Right lobe of liver (tissue), 4 donors: Measurements from ENCODE around the gene CACNA1S.

Experiments used
- POLR2A ChIP-seq: fragments of 450-650 bp; IDR thresholded peaks from one replicate; pipeline ENCODE4 v1.6.1; 2017; ENCODE audit warnings: antibody characterized with exemption, mild to moderate bottlenecking
- TF ChIP-seq, protein P1 (sequence below), 4 donors: fragments of 200-600 bp in 3 of 4; fragments of 450-650 bp in 1 of 4; IDR thresholded peaks; one replicate each; pipeline versions ENCODE4 v1.5.1 to v1.8.0; 2016 to 2022; ENCODE audit warnings: antibody characterized with exemption in 4 of 4, mild to moderate bottlenecking in 2 of 4
- donor health status: DM: no; HTN: no; CAD: no.
- donor health status: DM: no; HTN: no; CAD: no.
- donor health status: DM: no; HTN: yes; CAD: no.

DNA sequence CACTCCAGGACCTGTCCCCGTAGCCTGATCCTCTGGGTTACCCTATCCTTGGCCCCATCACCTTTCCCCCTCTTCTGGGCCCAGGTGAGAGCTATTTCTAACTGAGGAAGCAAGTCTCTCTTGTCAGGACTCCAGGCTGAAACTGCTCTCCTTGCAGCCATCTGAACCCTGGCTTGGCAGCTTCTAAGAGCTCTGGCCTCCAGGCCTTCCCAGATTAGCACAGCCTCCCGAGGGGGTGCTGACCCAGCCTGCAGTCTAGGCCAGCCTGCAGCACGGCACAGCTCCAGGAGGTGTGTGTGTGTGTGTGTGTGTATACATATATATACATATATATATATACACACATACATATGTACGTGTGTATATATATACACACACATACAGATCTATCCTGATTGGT lies 17.4 kb downstream of the CACNA1S start:
- TF ChIP-seq, protein P1, sequence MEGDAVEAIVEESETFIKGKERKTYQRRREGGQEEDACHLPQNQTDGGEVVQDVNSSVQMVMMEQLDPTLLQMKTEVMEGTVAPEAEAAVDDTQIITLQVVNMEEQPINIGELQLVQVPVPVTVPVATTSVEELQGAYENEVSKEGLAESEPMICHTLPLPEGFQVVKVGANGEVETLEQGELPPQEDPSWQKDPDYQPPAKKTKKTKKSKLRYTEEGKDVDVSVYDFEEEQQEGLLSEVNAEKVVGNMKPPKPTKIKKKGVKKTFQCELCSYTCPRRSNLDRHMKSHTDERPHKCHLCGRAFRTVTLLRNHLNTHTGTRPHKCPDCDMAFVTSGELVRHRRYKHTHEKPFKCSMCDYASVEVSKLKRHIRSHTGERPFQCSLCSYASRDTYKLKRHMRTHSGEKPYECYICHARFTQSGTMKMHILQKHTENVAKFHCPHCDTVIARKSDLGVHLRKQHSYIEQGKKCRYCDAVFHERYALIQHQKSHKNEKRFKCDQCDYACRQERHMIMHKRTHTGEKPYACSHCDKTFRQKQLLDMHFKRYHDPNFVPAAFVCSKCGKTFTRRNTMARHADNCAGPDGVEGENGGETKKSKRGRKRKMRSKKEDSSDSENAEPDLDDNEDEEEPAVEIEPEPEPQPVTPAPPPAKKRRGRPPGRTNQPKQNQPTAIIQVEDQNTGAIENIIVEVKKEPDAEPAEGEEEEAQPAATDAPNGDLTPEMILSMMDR (IDR thresholded peaks at IDR 0.05), result no peak
- no peak for TF ChIP-seq POLR2A
